ENCODE measurements around the gene ACSS1.
A peak's percentile ranks its signal among the peaks of the same experiment; 100 is the strongest.
"Not testable (repeated sequence)": the region's sequence is repeated elsewhere in the genome, so short reads cannot be mapped to it uniquely, and the experiment has no call there.

ACSS1 gene

DNA sequence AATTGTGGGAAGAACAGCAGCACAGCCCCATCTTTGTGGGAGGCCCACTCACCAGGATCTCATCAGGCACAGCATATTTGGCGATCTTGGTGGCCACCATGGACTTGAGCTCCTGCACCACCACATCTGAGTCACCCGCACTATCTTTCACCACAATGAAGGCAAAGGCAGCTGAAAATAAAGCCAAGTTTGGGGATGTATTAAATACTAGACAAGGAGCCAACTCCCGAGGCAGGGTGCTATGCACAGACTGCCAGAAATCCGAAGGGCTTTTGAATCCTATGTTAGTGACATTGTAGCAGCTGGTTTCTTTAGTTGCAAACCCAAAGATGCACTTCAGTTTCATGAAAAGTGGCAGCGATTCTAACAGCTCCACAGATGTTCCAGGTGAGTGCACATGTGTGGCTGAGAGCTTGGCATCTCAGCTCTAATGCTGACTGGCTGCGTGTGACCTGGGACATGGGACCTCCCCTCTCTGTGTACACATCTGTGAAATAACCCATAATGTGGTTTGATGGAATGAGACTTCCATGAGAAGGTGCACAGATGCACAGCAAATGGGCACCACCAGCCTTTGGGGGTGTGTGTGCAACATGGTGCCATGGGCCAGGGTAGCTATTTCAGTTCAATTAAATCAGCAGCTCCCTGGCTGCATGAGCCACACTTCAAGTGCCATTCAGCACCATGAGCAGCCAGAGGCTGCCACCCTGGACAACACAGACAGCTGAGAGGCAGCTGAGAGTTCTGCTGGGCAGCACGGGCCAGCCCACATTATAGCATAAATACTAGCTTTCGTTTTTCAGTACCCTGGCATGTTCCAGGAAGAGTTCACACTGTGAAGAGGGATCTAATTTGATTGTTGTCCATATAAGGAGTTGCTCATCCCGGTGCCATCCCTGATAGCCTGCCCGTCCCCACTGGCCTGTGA lies 48.5 kb downstream of the ACSS1 start:
- no peak for DNase-seq

DNA sequence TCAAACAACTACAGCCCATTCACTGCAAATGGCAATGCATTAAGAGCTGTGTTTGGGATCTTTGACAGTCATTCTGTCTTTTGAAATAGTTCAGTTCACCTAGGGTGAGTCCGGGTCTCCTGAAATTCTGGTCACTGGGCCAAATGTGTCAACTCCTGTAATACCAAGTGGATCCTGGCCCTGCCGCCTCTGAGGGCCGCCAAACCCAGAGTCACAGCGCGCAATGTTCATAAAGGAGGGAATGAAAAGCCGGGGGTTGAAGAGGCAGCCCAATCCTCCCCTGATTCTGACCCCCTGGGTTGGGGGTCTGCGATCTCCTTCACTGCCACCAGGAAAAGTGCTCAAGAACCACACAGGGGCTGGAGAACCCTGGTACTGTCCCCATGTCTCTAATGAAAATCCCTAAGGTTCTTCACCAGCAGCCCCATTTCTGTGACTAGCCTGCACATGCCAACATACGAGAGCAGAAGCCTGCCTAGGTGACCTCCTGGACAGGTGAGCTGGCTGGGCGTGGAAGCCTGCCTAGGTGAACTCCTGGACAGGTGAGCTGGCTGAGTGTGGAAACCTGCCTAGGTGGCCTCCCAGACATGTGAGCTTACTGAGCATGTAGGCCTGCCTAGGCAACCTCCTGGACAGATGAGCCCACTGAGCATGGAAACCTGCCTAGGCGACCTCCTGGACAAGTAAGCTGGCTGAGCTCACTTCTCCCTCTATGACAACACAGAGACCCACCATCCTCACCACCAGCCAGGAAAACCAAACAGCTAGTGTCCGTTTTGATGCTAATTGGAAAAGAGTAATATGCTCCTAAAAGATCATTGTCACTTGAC lies 49.3 kb downstream of the ACSS1 start:
- DNase-seq: no peak

- no peak for DNase-seq
Measured at GRCh38 chr20:25007491-25008305, 50.2 kb downstream of the ACSS1 start.

- DNase-seq: no peak
Measured at GRCh38 chr20:25006431-25007167, 51.3 kb downstream of the ACSS1 start.

DNA sequence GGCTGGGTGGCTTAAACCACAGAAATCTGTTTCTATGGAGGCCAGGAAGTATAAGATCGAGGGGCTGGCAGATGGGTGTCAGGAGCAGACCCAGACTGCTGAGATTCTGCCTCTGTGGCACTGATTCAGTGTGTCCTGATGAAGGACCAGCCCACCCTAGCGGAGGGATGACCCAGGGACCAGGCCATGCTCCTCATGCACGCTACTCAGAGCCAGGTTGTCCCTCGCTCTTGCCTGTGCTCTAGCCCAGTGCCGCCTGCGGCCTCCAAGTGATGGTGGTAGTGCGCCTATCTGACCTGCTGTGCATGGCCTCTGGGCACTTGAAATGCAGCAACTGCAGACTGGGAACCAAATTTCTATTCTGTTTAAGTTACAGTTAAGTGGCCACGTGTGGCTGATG lies 52.3 kb downstream of the ACSS1 start:
- DNase-seq: no peak

DNA sequence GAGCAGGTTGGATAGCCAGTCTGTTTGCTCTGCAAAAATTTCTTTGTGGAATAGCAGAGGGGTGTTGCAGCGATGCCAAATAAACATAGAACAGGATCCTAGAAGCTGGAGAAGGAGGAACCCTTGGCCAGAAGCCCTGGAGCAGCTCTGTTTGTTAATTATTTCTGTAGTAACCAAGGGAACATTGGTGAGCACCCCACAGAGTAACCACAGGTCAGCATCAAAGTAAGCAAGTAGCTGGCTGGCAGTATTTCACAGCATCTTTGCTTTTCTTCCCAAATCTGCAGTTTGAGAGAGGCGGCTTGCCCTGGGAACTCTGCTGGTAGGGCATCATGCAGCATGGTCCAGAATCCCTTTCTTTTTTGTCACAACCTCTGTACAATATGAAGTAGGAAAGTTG lies 52.7 kb downstream of the ACSS1 start:
- DNase-seq: no peak

GRCh38 chr20:25003002-25003401 lies 54.9 kb downstream of the ACSS1 start:
- no peak for DNase-seq

GRCh38 chr20:25001323-25001722 lies 56.6 kb downstream of the ACSS1 start:
- DNase-seq: not testable (repeated sequence)

- peak; percentile 86 for DNase-seq
Measured at GRCh38 chr20:25000268-25000801, 57.6 kb downstream of the ACSS1 start.

- DNase-seq: no peak
Measured at GRCh38 chr20:24999568-24999967, 58.4 kb downstream of the ACSS1 start.

DNA sequence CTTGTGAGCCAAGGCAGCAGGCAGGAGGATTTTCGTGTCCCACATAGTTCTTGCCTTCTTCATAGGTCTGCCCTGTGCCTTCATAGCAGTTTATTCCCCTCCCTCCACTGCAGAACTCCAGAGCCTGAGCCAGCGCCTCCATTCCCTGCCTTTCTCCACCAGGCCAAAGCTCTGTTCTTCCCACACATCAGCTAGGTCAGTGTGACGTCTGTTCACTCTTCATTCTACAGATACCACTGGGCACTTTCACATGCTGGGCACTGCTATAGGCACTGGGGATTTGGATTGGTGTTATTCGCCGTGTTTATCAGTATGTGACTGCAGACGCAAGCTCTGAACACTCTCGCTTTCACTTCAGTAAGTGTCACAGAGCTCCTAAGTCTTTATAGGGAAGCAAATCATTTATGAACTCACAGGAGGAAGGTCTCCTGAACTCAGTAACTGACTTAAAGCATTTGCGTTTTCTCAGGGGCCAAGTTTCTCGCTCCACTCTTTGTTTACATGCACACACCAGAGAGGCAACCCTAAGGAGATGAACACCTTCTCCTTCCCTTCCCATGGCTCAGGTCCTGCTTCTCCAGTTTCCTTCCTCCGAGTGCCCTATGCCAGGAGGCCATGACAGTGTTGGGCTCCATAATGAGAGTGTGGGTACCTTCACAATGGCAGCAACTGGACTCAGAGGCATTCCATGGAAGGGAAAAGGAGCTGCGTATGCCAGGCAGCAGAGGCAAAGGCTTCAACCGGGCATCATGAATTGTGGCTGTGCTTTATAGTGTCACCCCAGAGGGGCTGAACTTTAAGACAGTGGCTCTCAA lies 59.1 kb downstream of the ACSS1 start:
- DNase-seq: no peak

GRCh38 chr20:24998121-24998520 lies 59.8 kb downstream of the ACSS1 start:
- no peak for DNase-seq

- DNase-seq: no peak
Measured at GRCh38 chr20:24996449-24997377, 61.2 kb downstream of the ACSS1 start.

- DNase-seq: no peak
Measured at GRCh38 chr20:24995741-24996448, 62.0 kb downstream of the ACSS1 start.

- peak; percentile 81 for DNase-seq
Measured at GRCh38 chr20:24994470-24995368, 63.2 kb downstream of the ACSS1 start.

- DNase-seq: no peak
Measured at GRCh38 chr20:24994186-24994465, 63.8 kb downstream of the ACSS1 start.

DNA sequence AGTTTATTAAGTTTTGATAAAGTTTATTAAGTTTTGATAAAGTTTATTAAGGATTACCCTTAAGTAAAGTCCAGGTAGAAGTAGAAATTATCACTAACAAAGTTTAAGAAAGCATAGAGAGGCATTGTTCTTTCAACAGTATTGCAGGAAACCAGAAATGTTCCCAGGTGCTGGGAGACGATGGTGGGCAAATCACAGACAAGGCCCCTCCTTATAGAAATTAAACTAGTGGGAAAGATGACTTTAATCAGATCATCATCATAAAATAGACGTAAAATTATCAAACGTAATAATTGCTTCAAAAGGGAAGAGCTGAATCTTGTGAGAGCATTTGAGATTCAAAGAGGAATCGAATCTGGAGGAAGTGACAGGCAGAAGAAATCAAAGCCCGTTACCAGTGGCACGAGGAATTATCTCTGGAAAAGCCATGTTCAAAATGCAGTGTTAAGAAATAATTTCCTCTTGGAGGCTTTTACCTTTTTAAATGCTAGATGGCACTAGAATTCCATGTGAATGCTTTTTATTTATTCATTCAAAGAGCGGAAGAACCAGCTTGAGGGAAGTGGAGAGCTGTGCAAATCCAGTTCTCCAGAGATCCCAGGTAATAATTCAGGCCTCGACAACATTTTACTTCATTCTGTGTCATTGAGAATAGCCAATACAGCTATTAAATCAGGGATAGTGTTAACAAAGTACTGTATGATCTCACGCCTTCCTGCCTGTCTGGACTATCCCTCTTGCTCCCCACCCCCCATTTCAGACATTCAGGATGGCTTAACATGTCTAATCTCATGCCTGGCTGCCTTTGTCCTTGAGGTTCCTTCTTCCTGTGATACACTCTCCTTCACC lies 64.4 kb downstream of the ACSS1 start:
- peak; percentile 82 for DNase-seq
